Activated CD8-positive, alpha-beta T cell treated with anti-CD3 and anti-CD28 coated beads for 36 hours (primary cell): ENCODE measurements around the gene SBK3. TPM values are rescaled to one million over a fixed set of nuclear protein-coding genes. Genes with fewer than 3 reads are reported as not detected.

ENCODE experiments used
- ATAC-seq: fragments of 200-7000 bp; cut with Tn5 transposase; one replicate; pipeline ENCODE4 v1.10.0; 2021; ENCODE audit warnings: mild to moderate bottlenecking, moderate library complexity
- CTCF ChIA-PET: fragments of 350-600 bp; sonication (Branson Sonifier 250); formaldehyde crosslinking; loops from one replicate; lab custom pipeline; 2021; ENCODE audit warnings: antibody characterized with exemption; lab: Charles Lee
- POLR2A ChIA-PET: fragments of 350-600 bp; sonication (Branson Sonifier 250); formaldehyde crosslinking; loops from one replicate; lab custom pipeline; 2021; ENCODE audit warnings: antibody characterized with exemption; lab: Charles Lee
- DNase-seq: peaks from one replicate; pipeline ENCODE4 v3.0.0-alpha.2; 2020
- H3K27ac Mint-ChIP-seq: one replicate; pipeline ENCODE4 v1.8.0; 2021; ENCODE audit warnings: mild to moderate bottlenecking, mixed read lengths
- H3K27me3 Mint-ChIP-seq: one replicate; pipeline ENCODE4 v1.8.0; 2021; ENCODE audit warnings: mixed read lengths
- H3K36me3 Mint-ChIP-seq: one replicate; pipeline ENCODE4 v1.8.0; 2021; ENCODE audit warnings: low read depth, mixed read lengths
- H3K4me1 Mint-ChIP-seq: one replicate; pipeline ENCODE4 v1.8.0; 2021; ENCODE audit warnings: low read depth, mixed read lengths
- H3K4me3 Mint-ChIP-seq: one replicate; pipeline ENCODE4 v1.8.0; 2021; ENCODE audit warnings: mild to moderate bottlenecking, moderate library complexity, mixed read lengths
- H3K9me3 Mint-ChIP-seq: one replicate; pipeline ENCODE4 v1.8.0; 2021; ENCODE audit warnings: mixed read lengths
- intact Hi-C: fragments of 100-400 bp; cut with micrococcal nuclease; formaldehyde crosslinking; loops from one replicate; pipeline ENCODE4 v1.10.0; 2022
- total RNA-seq, 2 experiments: library from RNA; stranded (reverse); gene quantifications; one replicate each; pipeline ENCODE4 v1.2.3, GENCODE V29; 2021
- TF ChIP-seq, protein P1 (sequence below): fragments of 200-600 bp; IDR thresholded peaks from one replicate; pipeline ENCODE4 v1.8.0; 2022; ENCODE audit warnings: antibody characterized with exemption, mild to moderate bottlenecking

SBK3 gene
- total RNA-seq, 2 experiments from 2014 or later = not detected

DNA sequence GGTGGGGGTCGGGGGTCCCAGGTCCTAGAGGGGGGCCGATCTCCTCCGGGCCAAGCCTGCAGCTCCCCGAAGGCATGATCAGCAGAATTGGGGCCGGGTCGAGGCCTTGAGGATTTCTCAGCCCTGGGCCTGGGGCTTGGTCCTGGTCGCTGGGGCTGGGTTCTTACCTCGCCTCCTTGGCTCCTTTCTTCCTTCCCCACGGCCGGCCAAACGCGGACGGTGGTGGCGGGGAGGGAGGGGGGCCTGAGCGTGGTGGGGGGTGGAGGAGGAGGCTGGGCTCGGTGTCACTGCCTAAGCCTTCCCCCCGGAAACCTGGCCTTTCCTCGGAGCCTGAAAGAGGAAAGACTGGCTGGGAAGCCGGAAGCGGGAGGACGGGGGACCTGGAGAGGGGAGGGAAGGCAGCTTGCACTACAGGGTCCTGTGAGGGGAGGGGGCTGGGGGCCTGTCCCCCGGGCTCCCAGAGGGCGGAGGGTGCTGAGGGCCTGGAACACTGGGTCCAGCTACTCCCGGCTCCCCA lies 35.3 kb upstream of the SBK3 start, which contains the start of gene ZNF579:
TSS of gene ZNF579 (minus strand) at position 221 of the 517 bp plus-strand sequence. CDS start 1,209 bp downstream, outside the sequence.
- ChIA-PET CTCF (interaction anchor here (1.1 to 2.1 kb wide), 5 partner anchors 25 to 76 kb away, joined by 3 to 8 read pairs (median 4); partner anchors contain the start of gene ZNF865), POLR2A (interaction anchor here (0.9 to 1.7 kb wide), 7 partner anchors 24 to 94 kb away, joined by 3 to 6 read pairs (median 3); no protein-coding TSS in a partner anchor)
- peaks cover 18% of the 10 kb centered on the region for H3K36me3 Mint-ChIP-seq
- intact Hi-C loops = no loop called here
- peak; percentile 83 for DNase-seq
- no peaks in the 10 kb centered on the region for H3K27me3 Mint-ChIP-seq
- peak within 1 kb of the TSS; percentile 89 for H3K27ac Mint-ChIP-seq
- TF ChIP-seq, protein P1, sequence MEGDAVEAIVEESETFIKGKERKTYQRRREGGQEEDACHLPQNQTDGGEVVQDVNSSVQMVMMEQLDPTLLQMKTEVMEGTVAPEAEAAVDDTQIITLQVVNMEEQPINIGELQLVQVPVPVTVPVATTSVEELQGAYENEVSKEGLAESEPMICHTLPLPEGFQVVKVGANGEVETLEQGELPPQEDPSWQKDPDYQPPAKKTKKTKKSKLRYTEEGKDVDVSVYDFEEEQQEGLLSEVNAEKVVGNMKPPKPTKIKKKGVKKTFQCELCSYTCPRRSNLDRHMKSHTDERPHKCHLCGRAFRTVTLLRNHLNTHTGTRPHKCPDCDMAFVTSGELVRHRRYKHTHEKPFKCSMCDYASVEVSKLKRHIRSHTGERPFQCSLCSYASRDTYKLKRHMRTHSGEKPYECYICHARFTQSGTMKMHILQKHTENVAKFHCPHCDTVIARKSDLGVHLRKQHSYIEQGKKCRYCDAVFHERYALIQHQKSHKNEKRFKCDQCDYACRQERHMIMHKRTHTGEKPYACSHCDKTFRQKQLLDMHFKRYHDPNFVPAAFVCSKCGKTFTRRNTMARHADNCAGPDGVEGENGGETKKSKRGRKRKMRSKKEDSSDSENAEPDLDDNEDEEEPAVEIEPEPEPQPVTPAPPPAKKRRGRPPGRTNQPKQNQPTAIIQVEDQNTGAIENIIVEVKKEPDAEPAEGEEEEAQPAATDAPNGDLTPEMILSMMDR = no peak
- peak; percentile 82 for ATAC-seq
- H3K9me3 Mint-ChIP-seq = peaks cover 3% of the 10 kb centered on the region
- H3K4me3 Mint-ChIP-seq = peak within 1 kb of the TSS; percentile 87
- peaks cover 24% of the 10 kb centered on the region for H3K4me1 Mint-ChIP-seq

DNA sequence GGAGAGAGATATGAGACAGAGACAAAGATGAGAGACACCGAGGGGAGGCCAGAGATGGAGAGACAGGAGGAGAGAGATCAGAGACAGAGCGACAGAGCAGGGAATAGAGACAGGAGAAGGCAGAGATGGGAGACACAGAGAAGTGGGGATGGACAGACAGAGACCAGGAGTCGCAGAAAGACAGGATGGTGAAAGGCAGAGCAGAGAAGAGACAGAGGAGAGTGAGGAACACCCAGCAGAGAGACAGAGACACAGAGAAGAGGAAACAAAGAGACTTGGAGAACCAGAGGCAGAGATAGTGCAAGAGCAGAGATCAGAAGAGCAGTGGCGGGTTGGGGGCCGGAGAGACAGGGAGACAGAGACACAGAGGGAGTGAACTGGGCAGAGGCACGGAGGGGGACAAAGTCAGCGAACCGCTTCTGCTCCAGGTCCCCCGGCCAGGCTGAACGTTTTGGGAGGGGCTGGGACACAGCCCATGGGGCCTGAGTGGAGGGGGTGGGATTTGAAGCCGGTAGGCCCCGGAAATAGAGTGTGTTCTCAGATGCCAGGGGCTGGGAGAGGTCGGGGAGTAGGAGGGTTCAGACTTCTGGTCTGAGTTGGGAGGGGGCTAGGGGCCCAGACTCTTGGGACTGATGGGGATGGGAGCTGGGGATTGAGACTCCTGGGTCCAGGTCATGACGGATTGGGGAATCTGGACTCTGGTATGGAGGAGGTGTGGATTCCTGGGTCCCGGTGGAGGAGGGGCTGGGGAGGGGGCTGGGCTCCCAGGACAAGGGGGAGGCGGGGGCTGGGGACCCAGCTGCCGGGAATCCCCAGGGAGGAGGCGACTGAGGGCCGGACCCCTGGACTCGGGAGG lies 34.7 kb upstream of the SBK3 start:
- ChIA-PET CTCF (interaction anchor here (2.0 to 2.1 kb wide), 2 partner anchors 53 to 75 kb away, joined by 8 read pairs; no protein-coding TSS in a partner anchor), POLR2A (interaction anchor here (1.0 to 1.7 kb wide), 6 partner anchors 26 to 94 kb away, joined by 3 to 6 read pairs (median 3); no protein-coding TSS in a partner anchor)
- H3K27me3 Mint-ChIP-seq = no peaks in the 10 kb centered on the region
- ATAC-seq = peak; percentile 40
- TF ChIP-seq, protein P1 = no peak
- peaks cover 3% of the 10 kb centered on the region for H3K9me3 Mint-ChIP-seq
- intact Hi-C loops = no loop called here
- H3K36me3 Mint-ChIP-seq = peaks cover 18% of the 10 kb centered on the region
- H3K4me1 Mint-ChIP-seq = peaks cover 19% of the 10 kb centered on the region
- H3K27ac Mint-ChIP-seq = peak overlapping the region; percentile 89
- H3K4me3 Mint-ChIP-seq = peak overlapping the region; percentile 87
- DNase-seq = peak; percentile 28

DNA sequence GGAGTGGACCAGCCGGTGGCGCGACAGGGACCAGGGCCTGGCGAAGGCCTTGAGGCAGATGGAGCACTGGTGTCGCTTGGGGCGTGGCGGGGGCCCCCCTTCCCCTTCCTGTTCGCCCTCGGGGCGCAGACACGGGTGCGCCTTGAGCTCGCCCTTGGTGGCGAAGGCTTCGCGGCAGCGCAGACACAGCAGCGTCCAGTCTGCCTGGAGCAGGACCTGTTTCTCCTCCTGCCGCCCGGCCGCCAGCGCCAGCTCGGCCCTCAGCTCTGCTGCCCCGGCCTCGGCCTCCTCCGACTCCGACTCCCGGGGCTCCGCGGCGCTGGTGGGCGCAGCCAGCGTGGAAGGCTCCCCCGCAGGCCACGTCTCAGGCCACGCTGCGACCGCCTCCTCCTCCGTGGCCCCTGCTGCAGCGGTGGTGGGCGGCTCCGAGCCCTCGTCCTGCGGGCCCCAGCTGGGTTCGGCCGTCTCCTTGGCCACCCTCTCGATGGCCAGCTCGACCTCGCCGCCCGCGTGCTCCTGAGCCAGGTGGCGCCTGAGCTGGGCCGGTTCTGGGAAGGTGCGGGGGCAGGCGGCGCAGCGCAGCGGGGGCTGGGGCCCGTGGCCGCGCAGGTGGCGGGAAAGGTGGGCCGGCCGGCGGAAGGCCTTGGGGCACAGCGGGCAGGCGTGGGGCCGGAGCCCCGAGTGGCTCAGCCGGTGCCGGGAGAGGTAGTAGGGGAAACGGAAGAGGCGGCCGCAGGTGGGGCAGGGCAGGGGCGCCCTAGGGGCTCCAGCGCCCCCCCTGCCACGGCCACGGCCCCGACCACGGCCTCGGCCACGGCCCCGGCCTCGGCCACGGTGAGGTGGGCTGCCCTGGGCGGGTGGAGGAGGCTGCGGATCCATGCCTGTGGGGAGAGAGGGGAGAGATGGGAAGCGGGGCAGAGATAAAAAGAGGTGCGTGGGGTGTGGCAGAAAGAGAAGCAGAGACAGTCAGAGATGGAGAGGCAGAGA lies 33.7 kb upstream of the SBK3 start:
- ATAC-seq (no peak), DNase-seq (no peak)
- H3K9me3 Mint-ChIP-seq = peaks cover 3% of the 10 kb centered on the region
- peak overlapping the region; percentile 87 for H3K4me3 Mint-ChIP-seq
- POLR2A ChIA-PET = no interaction called here
- H3K36me3 Mint-ChIP-seq = peaks cover 18% of the 10 kb centered on the region
- CTCF ChIA-PET = no interaction called here
- H3K27me3 Mint-ChIP-seq = no peaks in the 10 kb centered on the region
- H3K27ac Mint-ChIP-seq = peak overlapping the region; percentile 89
- intact Hi-C loops = no loop called here
- peaks cover 19% of the 10 kb centered on the region for H3K4me1 Mint-ChIP-seq
- TF ChIP-seq, protein P1 = no peak

DNA sequence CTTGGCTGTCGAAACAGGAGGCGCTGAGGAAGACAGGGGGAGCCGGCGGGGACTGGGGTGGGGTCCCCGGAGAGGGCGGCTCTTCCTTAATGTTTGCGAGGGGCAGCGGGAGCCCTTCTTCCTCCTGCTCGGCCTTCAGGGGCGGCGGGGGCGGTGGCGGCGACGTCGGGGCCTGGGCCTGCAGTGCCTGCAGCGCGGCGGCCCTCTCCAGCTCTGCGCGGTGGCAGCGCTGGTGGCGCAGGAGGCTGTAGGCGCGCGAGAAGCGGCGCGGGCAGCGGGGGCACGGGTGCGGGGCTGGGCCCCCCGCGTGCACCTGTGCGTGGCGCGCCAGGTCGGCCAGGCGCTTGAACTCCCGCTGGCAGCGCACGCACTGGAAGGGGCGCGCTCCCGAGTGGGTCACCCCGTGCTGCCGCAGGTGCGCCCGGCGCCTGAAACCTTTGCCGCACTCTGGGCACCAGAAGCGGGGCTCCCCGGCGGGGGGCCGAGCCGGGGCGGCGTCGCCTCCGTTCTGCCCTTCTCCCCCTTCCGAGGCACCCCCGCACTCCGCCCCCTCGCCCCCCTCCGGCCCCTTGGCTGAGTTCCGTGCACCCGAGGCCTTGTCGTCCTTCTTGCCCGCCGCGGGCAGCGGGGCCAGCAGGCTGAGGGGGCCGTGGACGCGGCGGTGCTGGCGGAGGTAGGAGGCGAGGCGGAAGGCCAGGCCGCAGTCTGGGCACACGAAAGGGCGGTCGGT lies 32.9 kb upstream of the SBK3 start:
- no peak for ATAC-seq
- no peak overlapping the region for H3K4me3 Mint-ChIP-seq
- H3K9me3 Mint-ChIP-seq = peaks cover 3% of the 10 kb centered on the region
- TF ChIP-seq, protein P1 = no peak
- H3K36me3 Mint-ChIP-seq = peaks cover 18% of the 10 kb centered on the region
- no peak for DNase-seq
- no peaks in the 10 kb centered on the region for H3K27me3 Mint-ChIP-seq
- intact Hi-C loops = no loop called here
- CTCF ChIA-PET = no interaction called here
- H3K4me1 Mint-ChIP-seq = peaks cover 19% of the 10 kb centered on the region
- no peak overlapping the region for H3K27ac Mint-ChIP-seq
- POLR2A ChIA-PET = no interaction called here
